Stimulated activated CD8-positive, alpha-beta memory T cell treated with anti-CD3 and anti-CD28 coated beads, Interleukin-12 subunit alpha, Interleukin-12 subunit beta, amount 100 ng/mL, for 24 hours (primary cell): Measurements from ENCODE around the gene MAML2.

ENCODE experiments used
- DNase-seq: peaks from one replicate; pipeline ENCODE4 v3.0.0-alpha.2; 2020; ENCODE audit errors: extremely low read depth

Gene MAML2

DNA sequence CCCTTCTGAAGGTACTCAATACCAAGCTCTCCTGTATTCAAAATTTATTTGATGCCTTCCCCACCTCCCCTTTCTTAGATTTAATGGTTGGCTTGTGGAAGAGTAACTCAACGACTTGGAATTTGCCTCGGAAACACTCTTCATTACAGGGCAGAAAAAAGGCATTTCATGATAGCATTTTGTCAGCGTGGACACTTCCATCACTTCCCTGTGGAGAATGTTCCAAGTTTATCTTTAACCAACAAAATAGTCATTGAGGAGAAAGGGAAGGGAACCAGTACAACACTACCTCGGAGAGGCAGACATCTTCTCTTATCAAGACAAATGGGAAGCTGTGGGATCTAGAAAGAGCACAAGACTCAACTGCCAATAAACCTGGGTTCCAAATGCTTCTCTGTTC, 241.8 kb downstream of the MAML2 start:
- no peak for DNase-seq

DNA sequence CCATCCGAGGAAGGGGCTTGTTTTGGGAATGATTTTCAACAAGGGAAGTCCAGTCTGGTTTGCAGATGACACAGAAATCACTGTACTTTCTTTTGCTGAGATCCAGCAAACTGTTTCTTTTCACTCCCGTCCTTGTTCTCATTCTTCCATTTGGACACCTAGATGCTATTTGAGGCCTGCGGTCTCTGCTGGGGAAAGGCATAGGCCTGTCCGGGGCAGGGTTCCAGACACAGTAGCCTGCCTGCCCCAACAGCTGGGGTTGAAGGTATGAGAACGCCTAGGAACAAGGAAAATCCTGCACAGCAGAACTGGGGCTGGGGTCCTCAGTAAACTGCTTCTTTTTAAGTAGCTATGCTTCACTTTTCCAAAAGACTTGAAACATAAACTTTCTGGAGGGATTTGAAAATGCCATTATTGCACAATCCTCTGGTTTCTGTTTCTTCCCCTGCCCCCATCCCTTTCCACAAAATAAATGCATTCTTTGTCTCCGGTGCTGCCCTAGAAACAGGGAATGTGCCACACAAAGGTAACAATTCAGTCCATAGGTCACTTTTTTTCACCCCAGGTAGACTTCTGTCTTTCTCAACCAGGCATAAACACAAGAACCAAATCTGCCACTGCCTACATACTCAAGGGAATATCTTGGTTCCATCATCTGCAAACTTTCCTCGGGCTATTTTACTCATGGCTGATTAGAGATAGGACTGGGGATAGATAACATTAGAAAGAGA, 244.3 kb downstream of the MAML2 start:
- DNase-seq, result no peak

DNA sequence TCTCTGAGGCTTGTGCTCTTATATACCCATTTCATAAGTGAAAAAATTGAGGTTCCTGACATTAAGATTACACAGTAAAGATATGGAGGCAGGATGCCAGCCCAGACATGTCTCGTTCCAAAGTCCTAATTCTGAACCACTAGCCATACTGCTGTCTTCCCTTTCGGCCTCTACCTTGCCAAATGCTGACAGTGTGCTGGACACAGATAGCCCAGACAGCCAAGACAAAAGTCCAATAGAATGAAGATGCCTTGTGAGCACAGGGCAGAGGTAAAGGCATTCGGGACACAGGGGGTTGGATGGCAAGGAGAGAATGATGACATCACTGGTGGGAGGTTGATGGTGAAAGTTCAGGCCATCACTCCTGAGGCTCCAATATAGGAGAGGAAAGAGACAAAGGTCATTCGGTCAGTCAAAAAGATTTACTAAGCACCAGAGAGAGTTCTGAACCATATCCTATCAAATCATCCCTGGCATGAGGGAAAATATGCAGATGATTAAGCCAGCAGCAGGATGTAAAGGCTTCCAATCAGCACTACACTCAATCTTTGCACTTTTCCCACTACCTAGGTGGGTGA, 245.1 kb downstream of the MAML2 start:
- no peak for DNase-seq

DNA sequence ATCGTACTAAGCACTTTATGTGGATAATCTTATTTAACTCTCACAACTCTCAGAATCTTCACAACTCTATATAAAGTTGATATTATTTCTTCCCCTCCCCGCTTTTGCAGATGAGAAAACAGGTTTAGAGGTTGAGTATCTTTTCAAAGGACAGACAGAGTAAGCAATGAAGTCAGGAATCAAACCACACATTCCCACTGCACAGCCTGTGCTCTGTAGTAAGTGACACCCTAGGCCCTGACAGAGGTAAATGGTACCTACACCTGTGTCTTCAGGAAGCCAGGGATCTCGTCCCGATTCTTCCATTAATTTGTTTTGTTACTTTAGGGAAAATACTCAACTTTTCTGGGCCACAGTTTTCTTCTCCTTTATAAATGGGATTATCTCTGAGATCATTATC, 246.6 kb downstream of the MAML2 start:
- no peak for DNase-seq

DNA sequence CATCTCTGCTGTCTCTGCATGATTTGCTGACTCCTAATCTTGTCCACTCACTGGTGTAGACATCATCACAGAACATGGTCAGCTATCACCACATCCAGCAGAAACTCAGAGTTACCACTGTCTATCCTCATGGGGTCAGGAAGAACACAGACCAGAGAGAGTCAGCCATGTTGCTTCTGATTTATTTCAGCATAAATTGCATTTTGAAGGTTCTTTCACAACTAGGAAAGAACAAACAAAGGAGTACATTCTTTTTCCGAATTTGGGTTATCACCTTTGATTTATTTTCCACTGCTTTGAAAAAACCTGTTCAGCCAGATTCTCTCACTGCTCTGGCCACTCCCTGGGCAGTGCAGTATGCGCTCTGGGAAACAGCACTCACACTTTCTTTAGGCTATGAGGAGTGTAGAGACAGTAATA, 247.1 kb downstream of the MAML2 start:
- DNase-seq, result no peak

DNA sequence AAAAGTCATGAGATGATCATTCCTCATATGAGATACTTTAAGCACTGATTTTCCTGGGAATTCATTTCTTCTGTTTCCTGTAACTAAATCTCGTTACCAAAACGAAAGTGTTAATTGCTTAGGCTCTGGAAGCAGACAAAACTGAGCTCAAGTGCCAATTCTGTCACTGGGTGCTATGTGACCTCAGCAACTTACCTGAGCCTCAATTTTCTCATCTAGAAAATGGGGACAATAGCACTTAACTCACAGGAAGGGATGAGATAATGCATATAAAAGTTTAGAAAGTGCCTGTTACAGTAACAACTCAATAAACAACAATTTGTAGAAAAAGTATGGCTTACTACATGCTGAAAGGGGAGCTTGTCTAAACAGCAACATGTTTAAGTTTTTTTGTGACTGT, 248.8 kb downstream of the MAML2 start:
- no peak for DNase-seq

DNA sequence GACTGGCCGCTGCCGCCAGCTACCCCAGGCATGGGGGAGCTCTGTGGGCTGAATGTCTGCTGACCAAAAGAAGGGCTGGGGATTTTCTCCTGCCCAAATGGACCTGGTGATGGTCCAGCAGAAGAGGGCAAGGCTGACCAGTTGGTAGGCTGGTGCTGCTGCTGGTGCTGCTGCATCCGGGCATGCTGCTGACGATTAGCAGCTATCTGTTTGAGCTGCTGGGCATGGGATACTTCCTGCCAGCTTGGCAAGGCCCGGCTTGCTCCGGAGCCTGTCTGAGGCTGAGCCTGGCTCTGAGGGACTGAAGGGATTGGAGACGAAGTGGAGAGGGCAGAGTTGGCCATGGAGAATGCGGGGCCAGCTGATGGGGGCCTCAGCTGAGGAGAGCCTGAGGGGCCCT, 250.5 kb downstream of the MAML2 start:
- DNase-seq, result no peak

DNA sequence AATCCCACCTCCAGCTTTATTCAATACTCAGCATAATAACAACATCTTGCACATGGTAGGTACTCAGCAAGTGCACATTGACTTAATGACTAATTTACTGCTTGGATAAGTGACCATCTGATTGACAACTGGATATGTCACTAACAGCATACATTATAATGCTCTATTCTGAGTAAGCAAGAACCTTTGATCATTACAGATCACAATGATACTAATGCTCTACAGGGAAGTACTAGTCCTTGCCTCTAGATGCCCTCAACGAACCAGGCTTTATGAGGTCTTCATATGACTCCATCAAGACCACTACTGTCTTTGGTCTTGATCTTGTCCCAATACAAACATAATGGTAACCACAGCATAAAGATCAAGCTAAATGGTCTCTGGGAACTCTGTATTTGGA, 251.5 kb downstream of the MAML2 start:
- no peak for DNase-seq

DNA sequence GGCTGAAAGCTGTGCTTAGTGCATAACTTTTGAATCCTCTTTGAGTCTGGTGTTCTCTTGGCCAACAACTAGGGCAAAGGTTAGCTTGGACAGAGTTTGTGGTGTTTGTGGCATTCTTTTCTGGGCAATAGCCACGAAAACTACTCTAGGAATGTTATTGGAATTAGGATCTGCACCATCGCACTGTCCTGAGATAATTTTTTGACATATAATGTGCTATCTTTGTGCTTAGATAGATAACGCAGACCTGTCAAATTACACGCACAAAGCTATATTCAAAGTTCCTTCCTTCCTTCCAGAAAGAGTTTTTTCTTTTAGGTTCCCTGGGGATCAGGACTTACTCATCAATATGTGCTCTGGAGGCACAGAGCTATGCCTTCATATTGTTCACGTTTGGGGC, 252.3 kb downstream of the MAML2 start:
- no peak for DNase-seq

DNA sequence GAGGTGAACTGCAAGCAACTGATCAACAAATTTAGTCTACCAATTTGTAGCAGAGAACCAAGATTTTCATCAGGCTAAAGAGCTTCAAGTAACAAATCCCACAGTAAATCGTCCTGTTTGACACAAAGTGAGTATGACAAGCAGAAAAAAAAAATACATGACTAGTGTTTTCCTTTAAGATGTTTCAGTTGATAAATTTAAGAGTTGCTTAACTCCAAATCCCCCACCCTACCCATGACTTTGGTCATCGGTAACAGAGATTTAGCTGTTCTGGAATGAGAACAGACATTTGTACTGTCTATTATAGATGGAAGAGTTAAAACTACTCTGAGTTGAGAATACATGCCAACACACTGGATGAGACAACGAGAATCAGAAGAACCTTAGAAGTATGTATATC, 254.1 kb downstream of the MAML2 start:
- no peak for DNase-seq

DNA sequence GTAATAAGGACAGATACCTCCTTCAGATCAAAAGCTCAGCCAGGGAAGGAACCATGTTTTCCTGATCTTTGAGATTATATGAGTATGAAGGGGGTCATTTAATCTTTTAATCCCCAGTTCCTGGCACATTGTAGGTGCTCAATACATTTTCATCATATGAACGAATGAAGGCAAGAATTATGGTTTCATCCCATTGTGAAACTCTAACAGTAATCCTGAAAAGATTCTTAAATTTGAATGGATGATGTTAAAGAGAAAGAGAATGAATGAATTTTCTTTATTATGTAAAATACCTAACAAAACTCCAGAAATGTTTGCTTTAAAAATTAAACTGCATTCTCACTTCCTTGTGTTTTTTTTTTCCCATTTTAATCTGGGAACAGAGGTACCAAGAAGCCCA, 256.9 kb downstream of the MAML2 start:
- no peak for DNase-seq

DNA sequence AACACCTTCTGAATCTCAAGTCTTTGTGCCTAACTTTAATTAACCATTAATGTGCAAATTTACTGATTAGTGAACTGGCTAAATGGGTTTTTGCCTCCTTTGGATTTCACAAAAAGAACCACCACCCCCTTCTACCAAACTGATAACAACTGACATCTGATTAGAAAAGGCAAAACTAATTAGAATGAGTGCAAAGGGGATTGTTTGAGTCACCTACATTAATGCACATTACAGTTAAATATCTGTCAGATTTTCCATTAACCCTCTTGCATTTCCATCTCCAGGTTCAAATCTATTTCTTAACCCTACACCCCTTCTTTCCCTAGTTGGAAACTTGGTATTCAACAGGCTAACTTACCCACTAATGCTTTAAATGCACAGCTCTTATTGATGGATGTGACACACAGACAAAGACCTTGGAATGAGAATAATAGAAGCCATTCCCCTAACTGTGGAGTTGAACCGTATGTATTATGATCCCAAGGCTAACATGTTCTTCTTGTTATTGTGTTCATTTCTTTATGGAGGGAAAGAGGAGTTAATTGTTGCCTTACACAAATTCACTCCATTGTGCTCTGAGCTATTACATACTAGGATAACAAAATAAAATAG, 257.6 kb downstream of the MAML2 start:
- no peak for DNase-seq

DNA sequence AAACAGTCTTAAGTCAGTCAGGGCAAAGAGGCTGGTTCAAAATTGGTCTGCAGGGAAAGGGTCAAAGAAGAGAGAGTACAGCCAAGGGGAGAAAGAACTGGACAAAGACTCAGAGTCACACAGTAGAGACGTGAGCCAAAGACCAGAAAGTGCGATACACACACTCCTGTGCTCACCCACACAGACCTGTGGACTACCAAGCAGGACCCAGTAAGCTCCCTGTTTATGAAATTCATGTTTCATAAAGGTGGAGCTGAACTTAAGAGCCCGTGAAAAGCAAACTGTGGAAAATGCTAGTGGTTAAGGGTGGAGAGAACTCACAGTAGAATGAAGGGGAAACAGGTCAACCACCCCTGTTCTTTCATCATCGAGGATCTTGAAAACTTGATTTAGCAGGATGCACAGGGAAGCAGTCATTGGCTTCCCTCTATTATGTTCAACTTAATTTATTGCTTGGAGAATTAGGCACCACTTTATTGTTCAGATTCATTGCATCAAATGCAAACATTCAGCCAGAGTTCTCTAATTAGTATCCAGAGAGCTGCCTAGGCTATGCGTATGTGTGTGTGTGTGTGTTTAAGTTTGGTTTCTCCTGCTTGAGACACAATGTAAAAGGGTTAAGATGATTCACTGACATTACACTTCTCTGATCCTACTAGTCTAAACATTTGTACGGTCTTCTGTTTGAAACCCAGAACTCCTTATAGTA, 258.2 kb downstream of the MAML2 start:
- no peak for DNase-seq

DNA sequence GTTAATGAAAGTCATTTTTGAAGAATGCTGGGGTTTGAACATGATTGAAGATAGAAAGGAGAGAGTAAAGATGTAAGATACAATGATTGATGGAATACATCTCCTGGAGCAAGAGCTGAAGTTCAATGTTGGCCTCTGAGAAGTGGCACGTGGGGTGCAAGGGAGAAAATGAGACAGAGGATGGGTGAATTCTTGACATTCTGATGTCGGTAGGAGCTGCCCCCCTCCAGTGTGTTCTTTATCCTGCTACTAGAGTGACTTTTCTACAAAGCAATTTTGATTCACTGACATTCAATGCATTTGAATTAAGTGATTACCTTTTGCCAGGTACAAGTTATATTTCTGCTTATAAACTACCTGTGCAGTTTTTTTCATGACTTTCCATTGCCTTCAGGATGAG, 260.1 kb downstream of the MAML2 start:
- no peak for DNase-seq

DNA sequence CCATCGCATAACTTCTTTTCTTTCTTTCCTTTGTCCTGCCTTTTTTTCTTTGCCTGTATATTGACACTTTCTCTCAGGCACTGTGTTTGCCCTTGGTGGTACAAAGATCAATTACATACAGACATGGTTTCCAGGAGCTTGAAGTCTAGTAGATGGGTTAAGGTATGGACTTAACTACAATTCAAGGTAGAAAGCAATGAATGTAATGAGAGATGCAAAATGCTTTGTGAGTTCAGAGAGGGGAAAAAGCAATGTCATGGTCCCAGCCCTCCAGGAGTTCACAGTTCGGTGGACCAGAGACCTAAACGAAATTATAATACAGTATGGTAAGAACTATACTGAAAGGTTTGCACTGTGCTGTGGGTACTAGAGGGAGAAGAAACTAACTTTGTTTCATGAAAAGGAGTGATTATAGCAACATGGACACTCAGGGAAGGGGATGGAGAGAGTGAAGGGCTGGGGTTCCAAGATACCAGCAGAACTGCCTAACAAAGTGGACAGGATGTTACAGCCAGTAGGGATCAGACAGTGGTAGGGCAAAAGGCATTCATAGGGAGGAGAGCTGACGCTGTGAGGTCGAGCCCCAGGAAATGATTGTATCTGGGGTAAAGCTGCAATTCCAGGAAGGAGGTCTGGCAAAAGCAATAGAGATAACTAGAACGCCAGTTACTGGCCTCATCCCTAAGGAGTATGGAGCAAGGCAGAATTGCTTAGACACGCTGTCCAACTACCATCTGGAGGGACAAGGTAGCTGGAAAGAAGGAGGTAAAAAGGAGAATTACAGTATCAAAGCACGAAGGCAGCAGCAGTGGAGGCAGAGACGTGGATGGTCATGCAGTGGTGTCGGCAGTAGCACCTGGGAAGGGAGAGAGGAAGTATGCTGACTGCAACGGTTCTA, 260.7 kb downstream of the MAML2 start:
- DNase-seq, result no peak

DNA sequence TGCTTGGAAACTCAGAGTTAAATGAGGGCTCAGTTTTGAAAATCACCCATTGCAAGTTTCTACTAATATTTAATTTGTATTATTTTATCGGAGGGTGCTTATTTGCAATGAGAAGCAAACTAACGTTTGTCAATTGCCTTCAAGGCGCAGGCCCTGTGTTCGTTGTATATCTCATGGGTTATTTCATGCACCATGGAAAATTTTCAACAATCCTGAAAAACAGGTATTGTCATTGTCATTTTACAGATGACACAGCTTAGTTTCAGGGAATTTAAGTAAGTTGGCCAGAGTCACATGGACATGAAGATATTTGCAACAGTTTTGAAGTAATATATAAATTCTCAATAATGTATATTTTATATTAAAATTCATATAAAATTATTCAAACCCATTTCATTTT, 261.4 kb downstream of the MAML2 start:
- DNase-seq, result no peak

DNA sequence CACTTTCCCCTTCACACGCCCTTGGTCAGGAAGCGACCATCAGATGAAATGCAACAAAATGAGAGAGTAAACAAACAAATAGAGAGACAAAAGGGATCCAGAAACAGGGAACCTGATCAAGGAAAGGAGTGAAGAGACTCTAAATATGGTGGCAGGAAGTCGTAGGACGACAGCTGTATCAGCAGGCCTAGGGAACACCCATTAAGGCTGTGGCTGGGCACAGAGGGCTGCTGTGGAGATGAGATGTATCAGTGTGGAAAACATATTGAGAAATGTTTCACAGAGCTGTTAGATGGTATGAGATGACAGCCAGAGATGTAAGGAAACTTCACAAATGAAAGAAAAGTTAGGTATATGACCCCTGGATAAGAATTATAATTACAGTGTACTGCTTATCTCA, 263.3 kb downstream of the MAML2 start:
- no peak for DNase-seq

DNA sequence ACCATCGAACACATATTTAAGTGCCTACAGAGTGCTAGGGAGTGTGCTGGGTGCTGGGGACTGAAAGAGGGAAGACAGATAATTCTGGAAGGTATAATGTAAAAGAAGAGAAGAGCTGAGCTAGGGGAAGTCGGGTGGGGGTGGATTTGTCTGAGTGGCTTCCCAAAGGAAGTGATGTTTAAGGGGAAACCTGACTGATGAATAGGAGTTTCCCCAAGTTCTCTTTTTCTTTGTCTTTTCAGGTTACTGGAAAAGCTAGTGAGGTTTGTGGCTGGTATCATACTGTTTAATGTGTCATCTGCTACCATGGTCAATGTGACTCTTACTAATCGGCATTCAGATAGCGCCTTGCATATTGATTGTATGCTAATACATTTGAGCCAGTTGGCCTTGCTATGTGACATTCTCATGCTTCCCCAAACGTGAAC, 267.4 kb downstream of the MAML2 start:
- no peak for DNase-seq

DNA sequence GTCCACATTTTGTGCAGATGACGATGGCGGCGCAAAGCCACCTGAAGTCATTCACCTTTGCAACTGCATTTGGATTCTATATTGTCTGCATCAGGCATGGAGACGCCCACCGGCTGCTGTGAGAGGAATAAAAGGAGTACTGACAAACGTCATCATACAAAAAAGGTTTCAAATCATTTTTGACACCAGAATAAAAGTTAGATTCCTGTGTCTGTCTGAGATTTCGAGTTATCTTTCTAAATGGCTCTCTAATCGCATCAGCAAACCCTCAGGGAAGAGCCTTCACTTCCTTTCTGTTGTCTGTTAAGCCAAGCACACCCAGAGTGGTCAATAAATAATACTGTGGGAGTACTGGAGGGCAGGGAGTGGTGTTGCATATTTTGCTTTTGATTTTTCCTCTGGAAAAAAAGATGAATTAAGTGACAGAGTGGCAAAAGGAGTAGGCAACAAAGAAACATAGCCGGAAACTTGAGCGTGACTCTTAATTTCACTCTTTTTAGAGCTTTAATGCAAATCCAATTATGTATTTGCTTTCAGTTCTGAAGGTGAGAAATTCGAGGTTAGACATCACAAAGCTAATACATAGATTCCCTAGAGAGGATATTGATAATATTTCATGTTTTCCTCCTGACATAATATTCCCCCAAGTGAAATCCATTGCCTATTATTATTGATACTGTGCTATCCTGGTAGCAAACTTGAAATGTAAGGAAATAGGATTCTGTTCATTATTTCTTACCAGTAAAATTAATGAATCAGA, 268.3 kb downstream of the MAML2 start:
- no peak for DNase-seq

DNA sequence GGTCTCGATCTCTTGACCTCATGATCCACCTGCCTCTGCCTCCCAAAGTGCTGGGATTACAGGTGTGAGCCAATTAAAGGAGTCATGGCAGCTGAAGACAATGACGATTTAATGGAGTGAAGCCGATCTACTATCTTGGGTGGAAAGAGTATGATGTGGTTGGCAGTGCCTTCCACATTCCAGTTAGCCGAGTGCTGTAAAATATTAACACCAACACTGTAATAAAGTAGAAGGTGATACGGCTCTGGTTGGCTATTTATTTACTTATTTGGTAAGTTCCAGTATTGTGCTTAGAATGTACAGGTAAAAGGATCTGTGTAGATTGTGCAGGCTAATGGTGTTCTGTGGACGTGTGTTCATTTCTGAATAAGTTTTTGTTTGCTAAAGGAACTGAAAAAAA, 269.5 kb downstream of the MAML2 start:
- DNase-seq, result no peak

DNA sequence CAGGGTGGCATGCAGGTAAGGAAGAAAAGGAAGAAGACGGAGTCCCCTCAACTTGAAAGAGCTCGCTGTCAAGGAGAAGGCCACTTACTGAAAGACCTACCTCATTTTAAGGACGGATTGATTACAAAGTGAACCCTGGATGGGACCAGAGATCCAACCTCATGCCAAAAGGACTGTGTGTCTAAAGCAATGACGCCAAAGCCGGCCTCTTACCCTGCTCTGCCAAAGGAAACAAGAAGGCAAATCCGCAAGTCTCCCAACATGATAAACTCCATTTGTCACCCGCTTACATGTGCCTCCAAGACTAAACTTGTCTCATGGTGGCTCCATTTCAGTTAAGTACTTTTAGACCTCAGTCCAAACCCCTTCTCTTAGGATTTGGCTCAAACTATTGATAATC, 270.4 kb downstream of the MAML2 start:
- no peak for DNase-seq
